Measurements from ENCODE around the gene STAT6. TPM values are rescaled to one million over a fixed set of nuclear protein-coding genes. Genes with fewer than 3 reads are reported as not detected.

Gene STAT6
- polyA plus RNA-seq, 1 donor (not counting 4 experiments of a cell fraction or from before 2014, with no cell fraction given), result 113 TPM

DNA sequence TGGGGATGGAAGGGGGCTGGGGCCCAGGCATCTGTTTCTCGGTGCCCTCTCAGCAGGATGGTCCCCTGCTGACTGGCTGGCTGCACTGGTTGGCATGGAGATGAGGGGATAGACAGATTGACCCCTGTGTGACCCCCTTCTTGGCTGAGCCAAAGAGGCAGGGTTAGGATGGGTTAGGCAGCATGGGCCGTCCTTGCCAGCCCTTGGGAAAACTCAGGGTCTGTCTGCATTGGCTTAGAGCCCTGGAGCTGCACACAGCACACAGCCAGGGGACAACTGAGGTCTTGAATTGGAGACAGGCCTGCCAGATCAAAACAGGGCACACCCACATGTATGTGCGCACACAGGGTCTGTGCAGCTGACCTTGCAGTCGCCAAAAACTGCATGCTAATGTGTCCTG, 47.5 kb upstream of the STAT6 start:
- no peaks in the 10 kb centered on the region for H3K9me1 ChIP-seq (ENCODE audit: control insufficient read depth, extremely low read depth, insufficient read depth, low read length)
- dilution Hi-C loops (cut with MboI; ENCODE audit: extremely low pct_ligation_motif_present, low sequenced_read_pairs), result no loop called here
- H4K20me1 ChIP-seq (ENCODE audit: control insufficient read depth, extremely low read depth, insufficient read depth, low read length), result no peaks in the 10 kb centered on the region
- H3K79me2 ChIP-seq (ENCODE audit: control insufficient read depth, insufficient read depth, low read length), result no peaks in the 10 kb centered on the region
- DNase-seq (ENCODE audit: low read depth, low spot score), result no peak
- H3K36me3 ChIP-seq (ENCODE audit: control insufficient read depth in 2 of 2, extremely low read depth in 1 of 2, insufficient read depth in 2 of 2, low read length in 2 of 2), result peaks cover 0 to 27% of the 10 kb centered on the region in 2 experiments
- H3K4me2 ChIP-seq (ENCODE audit: control insufficient read depth, extremely low read depth, insufficient read depth, low read depth, low read length), result no peak overlapping the region
- H3K27me3 ChIP-seq (ENCODE audit: control insufficient read depth, extremely low read depth, insufficient read depth, low read length), result no peaks in the 10 kb centered on the region
- no peak overlapping the region for H3K9ac ChIP-seq (ENCODE audit: control insufficient read depth, extremely low read depth, insufficient read depth, low read length)
- H3K4me3 ChIP-seq (ENCODE audit: control insufficient read depth in 2 of 3, extremely low read depth in 1 of 3, insufficient read depth in 2 of 3, low read depth in 1 of 3, low read length in 3 of 3), result no peak overlapping the region
- no peak overlapping the region for H2AFZ ChIP-seq (ENCODE audit: control insufficient read depth, low read length)
- no peaks in the 10 kb centered on the region for H3K4me1 ChIP-seq (ENCODE audit: control insufficient read depth, extremely low read depth, insufficient read depth, low read length)
- TF ChIP-seq EZH2 (IDR thresholded peaks at IDR 0.05; ENCODE audit: low read length), result no peak
- TF ChIP-seq, protein P1, sequence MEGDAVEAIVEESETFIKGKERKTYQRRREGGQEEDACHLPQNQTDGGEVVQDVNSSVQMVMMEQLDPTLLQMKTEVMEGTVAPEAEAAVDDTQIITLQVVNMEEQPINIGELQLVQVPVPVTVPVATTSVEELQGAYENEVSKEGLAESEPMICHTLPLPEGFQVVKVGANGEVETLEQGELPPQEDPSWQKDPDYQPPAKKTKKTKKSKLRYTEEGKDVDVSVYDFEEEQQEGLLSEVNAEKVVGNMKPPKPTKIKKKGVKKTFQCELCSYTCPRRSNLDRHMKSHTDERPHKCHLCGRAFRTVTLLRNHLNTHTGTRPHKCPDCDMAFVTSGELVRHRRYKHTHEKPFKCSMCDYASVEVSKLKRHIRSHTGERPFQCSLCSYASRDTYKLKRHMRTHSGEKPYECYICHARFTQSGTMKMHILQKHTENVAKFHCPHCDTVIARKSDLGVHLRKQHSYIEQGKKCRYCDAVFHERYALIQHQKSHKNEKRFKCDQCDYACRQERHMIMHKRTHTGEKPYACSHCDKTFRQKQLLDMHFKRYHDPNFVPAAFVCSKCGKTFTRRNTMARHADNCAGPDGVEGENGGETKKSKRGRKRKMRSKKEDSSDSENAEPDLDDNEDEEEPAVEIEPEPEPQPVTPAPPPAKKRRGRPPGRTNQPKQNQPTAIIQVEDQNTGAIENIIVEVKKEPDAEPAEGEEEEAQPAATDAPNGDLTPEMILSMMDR (optimal IDR thresholded peaks at IDR 0.05 in 1 of 3, IDR thresholded peaks at IDR 0.05 in 1 of 3, conservative IDR thresholded peaks at IDR 0.05 in 1 of 3; ENCODE audit: extremely low read depth in 1 of 3, insufficient read depth in 2 of 3, low read length in 3 of 3), result no peak
- no peak for FAIRE-seq
- no peaks in the 10 kb centered on the region for H3K9me3 ChIP-seq (ENCODE audit: control insufficient read depth, low read depth, low read length)
- no peak overlapping the region for H3K27ac ChIP-seq (ENCODE audit: control insufficient read depth, insufficient read depth, low read length)

DNA sequence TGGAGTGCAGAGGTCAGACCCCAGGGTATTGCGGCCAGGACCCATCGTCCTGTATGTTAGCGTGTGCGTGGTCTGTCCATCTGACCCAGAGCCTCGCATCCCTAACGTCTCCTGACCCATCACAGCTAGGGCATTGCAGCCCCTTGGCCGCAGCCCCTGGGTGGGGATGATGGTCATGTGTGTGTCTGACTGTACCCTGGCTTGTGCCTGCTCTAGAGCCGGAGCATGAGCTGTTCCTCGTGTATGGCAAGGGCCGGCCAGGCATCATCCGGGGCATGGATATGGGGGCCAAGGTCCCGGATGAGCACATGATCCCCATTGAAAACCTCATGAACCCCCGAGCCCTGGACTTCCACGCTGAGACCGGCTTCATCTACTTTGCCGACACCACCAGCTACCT, 47.0 kb upstream of the STAT6 start:
- no peaks in the 10 kb centered on the region for H4K20me1 ChIP-seq (ENCODE audit: control insufficient read depth, extremely low read depth, insufficient read depth, low read length)

More for the DNA sequence above, 47.0 kb upstream of the STAT6 start:
- DNase-seq (ENCODE audit: low read depth, low spot score), result no peak
- Histone ChIP-seq H3K27ac (ENCODE audit: control insufficient read depth, insufficient read depth, low read length) (no peak overlapping the region), H3K9me1 (ENCODE audit: control insufficient read depth, extremely low read depth, insufficient read depth, low read length) (no peaks in the 10 kb centered on the region), H3K4me3 (ENCODE audit: control insufficient read depth in 2 of 3, extremely low read depth in 1 of 3, insufficient read depth in 2 of 3, low read depth in 1 of 3, low read length in 3 of 3) (no peak overlapping the region), H3K9ac (ENCODE audit: control insufficient read depth, extremely low read depth, insufficient read depth, low read length) (no peak overlapping the region), H3K79me2 (ENCODE audit: control insufficient read depth, insufficient read depth, low read length) (no peaks in the 10 kb centered on the region), H2AFZ (ENCODE audit: control insufficient read depth, low read length) (no peak overlapping the region), H3K9me3 (ENCODE audit: control insufficient read depth, low read depth, low read length) (no peaks in the 10 kb centered on the region), H3K4me1 (ENCODE audit: control insufficient read depth, extremely low read depth, insufficient read depth, low read length) (no peaks in the 10 kb centered on the region), H3K27me3 (ENCODE audit: control insufficient read depth, extremely low read depth, insufficient read depth, low read length) (no peaks in the 10 kb centered on the region), H3K4me2 (ENCODE audit: control insufficient read depth, extremely low read depth, insufficient read depth, low read depth, low read length) (no peak overlapping the region), H3K36me3 (ENCODE audit: control insufficient read depth in 2 of 2, extremely low read depth in 1 of 2, insufficient read depth in 2 of 2, low read length in 2 of 2) (peaks cover 0 to 27% of the 10 kb centered on the region in 2 experiments)
- no peak for FAIRE-seq
- no peak for TF ChIP-seq EZH2 (IDR thresholded peaks at IDR 0.05; ENCODE audit: low read length)
- TF ChIP-seq, protein P1 (optimal IDR thresholded peaks at IDR 0.05 in 1 of 3, IDR thresholded peaks at IDR 0.05 in 1 of 3, conservative IDR thresholded peaks at IDR 0.05 in 1 of 3; ENCODE audit: extremely low read depth in 1 of 3, insufficient read depth in 2 of 3, low read length in 3 of 3), result no peak
- dilution Hi-C loops (cut with MboI; ENCODE audit: extremely low pct_ligation_motif_present, low sequenced_read_pairs), result no loop called here

Data from keratinocyte (primary cell).